ENCODE data around the gene SLC3A2.

SLC3A2 gene

DNA sequence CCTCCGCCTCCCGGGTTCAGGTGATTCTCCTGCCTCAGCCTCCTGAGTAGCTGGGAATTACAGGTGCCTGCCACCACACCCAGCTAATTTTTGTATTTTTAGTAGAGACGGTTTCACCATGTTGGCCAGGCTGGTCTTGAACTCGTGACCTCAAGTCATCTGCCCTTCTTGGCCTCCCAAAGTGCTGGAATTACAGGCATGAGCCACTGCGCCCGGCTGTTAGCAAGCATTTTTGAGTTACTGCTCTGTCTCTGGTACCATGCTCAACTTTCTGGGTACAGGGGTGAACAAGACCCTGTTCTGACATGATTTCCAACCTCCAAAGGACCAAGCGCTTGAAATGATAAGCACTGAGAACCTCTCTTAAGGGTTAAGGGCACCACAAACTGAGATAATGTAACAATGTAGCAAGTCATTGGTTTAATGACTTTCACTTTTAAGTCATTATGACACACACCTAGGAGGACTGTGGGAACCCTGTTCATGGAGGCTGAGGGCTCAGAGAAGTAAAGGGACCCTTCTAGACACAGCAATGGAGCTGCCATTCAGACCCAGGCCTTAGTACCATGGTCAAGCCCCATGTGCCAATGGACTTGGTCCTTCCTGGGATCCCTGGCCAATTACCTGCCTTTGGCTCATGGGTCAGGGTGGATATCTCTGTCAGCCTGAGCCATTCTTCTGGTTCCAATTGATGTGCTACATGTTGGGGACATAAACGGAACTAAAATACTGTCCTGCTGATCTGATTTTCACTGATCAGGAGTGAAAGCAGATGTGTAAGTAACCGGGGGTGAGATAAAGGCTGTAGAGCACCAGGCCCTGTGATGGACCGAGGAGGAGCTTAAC is 11.6 kb downstream of the SLC3A2 start:
- no peak overlapping the region for H3K4me3 ChIP-seq (ENCODE audit: low read depth, low read length)
- H3K4me1 ChIP-seq = no peaks in the 10 kb centered on the region
- DNase-seq = no peak
- no peaks in the 10 kb centered on the region for H3K27me3 ChIP-seq
- TF ChIP-seq, protein P1, sequence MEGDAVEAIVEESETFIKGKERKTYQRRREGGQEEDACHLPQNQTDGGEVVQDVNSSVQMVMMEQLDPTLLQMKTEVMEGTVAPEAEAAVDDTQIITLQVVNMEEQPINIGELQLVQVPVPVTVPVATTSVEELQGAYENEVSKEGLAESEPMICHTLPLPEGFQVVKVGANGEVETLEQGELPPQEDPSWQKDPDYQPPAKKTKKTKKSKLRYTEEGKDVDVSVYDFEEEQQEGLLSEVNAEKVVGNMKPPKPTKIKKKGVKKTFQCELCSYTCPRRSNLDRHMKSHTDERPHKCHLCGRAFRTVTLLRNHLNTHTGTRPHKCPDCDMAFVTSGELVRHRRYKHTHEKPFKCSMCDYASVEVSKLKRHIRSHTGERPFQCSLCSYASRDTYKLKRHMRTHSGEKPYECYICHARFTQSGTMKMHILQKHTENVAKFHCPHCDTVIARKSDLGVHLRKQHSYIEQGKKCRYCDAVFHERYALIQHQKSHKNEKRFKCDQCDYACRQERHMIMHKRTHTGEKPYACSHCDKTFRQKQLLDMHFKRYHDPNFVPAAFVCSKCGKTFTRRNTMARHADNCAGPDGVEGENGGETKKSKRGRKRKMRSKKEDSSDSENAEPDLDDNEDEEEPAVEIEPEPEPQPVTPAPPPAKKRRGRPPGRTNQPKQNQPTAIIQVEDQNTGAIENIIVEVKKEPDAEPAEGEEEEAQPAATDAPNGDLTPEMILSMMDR (IDR thresholded peaks at IDR 0.05; ENCODE audit: low read depth, low read length) = no peak
- H3K36me3 ChIP-seq = peaks cover 25% of the 10 kb centered on the region
- no peaks in the 10 kb centered on the region for H3K9me3 ChIP-seq

DNA sequence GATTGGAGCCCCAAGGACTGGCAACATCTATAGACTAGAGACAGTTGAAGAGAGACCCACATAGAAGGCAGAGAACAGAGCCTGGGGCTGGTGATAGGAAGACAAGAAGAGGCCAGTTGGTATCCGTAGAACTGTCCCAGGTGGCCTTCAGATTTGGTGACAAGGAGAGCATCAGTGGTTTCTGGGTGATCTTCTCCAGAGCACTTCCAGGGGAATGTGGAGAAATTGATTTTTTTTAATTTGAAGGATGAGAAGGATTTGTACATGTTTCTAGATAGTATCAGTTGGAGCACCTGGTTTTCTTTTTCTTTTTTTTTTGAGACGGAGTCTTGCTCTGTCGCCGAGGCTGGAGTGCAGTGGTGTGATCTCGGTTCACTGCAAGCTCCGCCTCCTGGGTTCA is 14.8 kb downstream of the SLC3A2 start:
- H3K36me3 ChIP-seq = no peaks in the 10 kb centered on the region
- no peaks in the 10 kb centered on the region for H3K27me3 ChIP-seq
- TF ChIP-seq, protein P1 (IDR thresholded peaks at IDR 0.05; ENCODE audit: low read depth, low read length) = no peak
- no peak for DNase-seq
- no peaks in the 10 kb centered on the region for H3K9me3 ChIP-seq
- H3K4me3 ChIP-seq (ENCODE audit: low read depth, low read length) = no peak overlapping the region
- H3K4me1 ChIP-seq = no peaks in the 10 kb centered on the region

DNA sequence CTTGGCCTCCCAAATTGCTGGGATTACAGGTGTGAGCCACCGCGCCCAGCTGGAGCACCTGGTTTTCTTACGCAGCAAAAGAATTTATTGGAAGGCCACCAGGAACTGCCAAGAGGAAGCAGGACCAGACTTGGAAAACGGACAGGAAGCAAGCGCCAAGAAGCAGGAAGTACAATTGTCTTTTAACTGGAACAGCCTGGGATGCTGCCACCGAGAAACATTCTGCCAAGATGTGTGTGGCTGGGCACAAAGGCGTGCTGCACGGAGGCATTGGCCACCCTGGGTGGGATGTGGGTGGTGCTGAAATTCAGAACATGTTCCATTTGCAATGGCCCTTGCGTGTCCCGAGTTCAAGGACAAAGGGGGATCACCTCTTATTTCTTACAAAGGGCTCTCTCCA is 15.4 kb downstream of the SLC3A2 start:
- H3K4me3 ChIP-seq (ENCODE audit: low read depth, low read length) = no peak overlapping the region
- no peak for DNase-seq
- H3K9me3 ChIP-seq = no peaks in the 10 kb centered on the region
- TF ChIP-seq, protein P1 (IDR thresholded peaks at IDR 0.05; ENCODE audit: low read depth, low read length) = no peak
- no peaks in the 10 kb centered on the region for H3K4me1 ChIP-seq
- H3K36me3 ChIP-seq = no peaks in the 10 kb centered on the region
- H3K27me3 ChIP-seq = no peaks in the 10 kb centered on the region

DNA sequence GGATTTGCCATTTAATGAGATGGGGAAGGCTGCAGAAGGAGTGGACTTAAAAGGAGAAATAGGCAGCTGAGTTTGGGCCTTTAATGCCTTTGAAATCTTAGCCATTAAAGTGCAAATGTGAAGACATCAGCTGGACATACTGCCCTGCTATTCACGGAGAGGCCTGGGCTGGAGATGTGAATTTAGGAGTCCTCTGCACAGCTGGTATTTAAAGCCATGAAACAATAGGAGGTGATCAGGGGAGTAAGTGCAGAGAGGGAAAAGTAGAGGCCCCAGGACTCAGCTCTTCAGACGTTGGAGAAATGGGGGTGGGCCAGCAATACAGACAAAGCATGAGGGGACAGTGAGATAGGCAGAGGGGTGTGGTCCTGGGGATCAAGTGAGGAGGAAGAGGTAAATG is 16.6 kb downstream of the SLC3A2 start:
- Histone ChIP-seq H3K9me3 (no peaks in the 10 kb centered on the region), H3K4me1 (no peaks in the 10 kb centered on the region), H3K27me3 (no peaks in the 10 kb centered on the region), H3K4me3 (ENCODE audit: low read depth, low read length) (no peak overlapping the region), H3K36me3 (no peaks in the 10 kb centered on the region)
- no peak for DNase-seq
- TF ChIP-seq, protein P1 (IDR thresholded peaks at IDR 0.05; ENCODE audit: low read depth, low read length) = no peak

DNA sequence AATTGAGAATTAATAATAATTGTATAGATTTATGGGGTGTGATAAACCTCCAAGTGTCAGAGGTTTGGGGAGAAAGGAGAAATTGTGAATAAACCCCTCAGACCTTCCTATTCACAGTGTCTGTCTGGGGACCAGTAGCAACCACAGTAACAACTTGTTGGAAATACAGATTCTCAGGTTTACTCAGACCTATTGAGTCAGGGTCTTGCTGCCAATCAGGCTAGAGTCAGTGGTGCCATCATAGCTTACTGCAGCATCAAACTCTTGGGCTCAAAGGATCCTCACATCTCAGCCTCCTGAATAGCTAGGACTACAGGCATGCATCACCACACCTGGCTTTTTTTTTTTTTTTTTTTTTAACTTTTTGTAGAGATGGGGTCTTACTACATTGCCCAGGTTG is 17.3 kb downstream of the SLC3A2 start:
- Histone ChIP-seq H3K4me1 (no peaks in the 10 kb centered on the region), H3K36me3 (no peaks in the 10 kb centered on the region), H3K4me3 (ENCODE audit: low read depth, low read length) (no peak overlapping the region), H3K27me3 (no peaks in the 10 kb centered on the region), H3K9me3 (no peaks in the 10 kb centered on the region)
- DNase-seq = no peak
- TF ChIP-seq, protein P1 (IDR thresholded peaks at IDR 0.05; ENCODE audit: low read depth, low read length) = no peak

DNA sequence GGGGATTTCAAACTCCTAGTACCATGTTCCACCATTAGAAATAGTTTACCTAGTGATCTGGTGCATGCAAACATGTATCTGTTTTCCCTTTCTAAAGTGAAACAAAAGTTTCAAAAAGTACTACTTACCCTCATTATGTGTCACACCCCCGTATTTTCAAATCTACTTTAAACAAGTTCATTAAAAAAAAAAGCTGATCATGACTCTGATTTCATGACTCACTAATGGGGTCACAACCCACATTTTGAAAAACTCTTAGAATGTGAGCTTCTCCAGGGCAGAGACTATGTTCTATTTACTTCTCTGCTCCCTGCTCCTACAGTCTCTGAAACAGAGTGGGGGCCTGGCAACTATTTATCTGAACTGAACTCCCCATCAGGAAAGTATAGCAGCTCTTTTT is 22.2 kb downstream of the SLC3A2 start:
- TF ChIP-seq, protein P1 (IDR thresholded peaks at IDR 0.05; ENCODE audit: low read depth, low read length) = no peak
- no peaks in the 10 kb centered on the region for H3K9me3 ChIP-seq
- DNase-seq = no peak
- H3K4me3 ChIP-seq (ENCODE audit: low read depth, low read length) = no peak overlapping the region
- H3K36me3 ChIP-seq = no peaks in the 10 kb centered on the region
- peaks cover 6% of the 10 kb centered on the region for H3K4me1 ChIP-seq
- H3K27me3 ChIP-seq = no peaks in the 10 kb centered on the region
